Lung microvascular endothelial cell (primary cell): ENCODE results near the gene TM4SF20. TPM values are rescaled to one million over a fixed set of nuclear protein-coding genes. Genes with fewer than 3 reads are reported as not detected.
"Not testable (repeated sequence)": the region's sequence is repeated elsewhere in the genome, so short reads cannot be mapped to it uniquely, and the experiment has no call there.

Experiments
- DNase-seq, 2 donors: peaks; one replicate each; pipeline versions ENCODE4 v3.0.0 to v3.0.0-alpha.2; 2010; ENCODE audit warnings: low read depth in 2 of 2
- total RNA-seq: library from RNA; depleted of rRNA; stranded (reverse); fragments of >200 nt; gene quantifications from 2 replicates; pipeline ENCODE4 v1.2.1, GENCODE V29; 2014

The TM4SF20 gene
- total RNA-seq, 1 donor from 2014 or later: not detected

GRCh38 chr2:227367427-227367795 is 11.7 kb downstream of the TM4SF20 start:
- DNase-seq: no peak

GRCh38 chr2:227366769-227367426 is 12.2 kb downstream of the TM4SF20 start:
- DNase-seq: peak in 1 of 2 donors; percentile 72

DNA sequence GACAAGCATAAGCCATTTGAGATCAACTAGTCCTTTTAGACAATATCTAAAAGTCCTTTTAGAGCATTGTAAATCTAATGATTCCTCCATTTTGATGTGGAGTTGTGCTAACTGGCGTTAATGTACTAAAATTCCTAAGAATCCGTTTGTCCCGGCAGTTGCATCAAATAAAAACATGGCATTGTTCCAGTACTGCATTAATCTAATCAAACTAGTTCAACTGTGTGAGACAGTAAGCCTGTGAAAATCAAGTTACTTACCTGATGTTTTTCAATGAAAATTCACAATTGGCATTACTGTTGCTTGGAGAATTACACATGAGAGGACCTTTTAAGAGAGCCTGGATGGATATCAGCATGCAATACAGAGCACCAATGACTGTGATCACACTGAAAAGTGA is 13.3 kb downstream of the TM4SF20 start:
- no peak for DNase-seq

DNA sequence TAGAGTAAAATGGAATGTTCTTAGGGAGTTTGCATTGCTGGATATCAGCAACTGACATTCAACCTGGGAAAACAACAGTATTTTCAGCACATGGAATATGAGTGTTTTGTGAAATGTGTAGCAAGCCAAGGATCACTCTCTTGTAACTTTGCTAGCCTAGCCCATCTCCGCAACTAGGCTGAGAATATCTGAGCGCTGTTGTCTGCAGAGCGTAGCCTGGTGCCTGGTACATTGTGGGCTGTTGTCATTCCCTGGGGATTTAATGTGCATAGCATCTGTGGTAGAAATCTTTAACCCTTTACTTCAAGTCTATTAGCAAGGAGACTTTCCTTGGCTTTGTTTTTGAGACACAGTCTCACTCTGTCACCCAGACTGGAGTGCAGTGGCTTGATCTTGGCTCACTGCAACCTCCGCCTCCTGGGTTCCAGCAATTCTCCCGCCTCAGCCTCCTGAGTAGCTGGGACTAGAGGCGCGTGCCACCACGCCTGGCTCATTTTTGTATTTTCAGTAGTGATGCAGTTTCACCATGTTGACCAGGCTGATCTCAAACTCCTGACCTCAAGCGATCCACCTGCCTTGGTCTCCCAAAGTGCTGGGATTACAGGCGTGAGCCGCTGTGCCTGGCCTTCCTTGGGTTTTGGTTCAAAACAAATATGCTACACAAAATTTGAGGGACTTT is 14.4 kb downstream of the TM4SF20 start:
- not testable (repeated sequence) for DNase-seq

GRCh38 chr2:227363756-227364155 is 15.3 kb downstream of the TM4SF20 start:
- DNase-seq: no peak

DNA sequence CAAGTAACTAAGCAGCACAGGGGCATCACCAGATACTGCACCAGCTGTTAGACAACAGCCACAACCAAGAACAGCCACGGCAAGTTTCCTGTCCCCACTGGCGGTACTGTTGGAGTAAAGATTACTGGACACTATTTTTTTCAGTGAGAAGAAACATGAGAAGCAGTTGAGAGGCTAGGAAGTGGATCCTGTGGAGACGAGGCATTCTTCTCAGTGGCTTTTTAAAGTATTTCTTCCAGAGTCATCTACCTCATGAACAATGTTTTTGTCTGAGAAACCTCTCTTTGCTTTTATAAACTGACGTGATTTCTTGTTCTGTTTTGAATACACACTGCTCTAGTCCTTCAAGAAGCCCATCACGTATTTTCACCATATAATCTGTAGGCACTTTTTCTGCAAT is 18.8 kb downstream of the TM4SF20 start:
- DNase-seq: no peak

DNA sequence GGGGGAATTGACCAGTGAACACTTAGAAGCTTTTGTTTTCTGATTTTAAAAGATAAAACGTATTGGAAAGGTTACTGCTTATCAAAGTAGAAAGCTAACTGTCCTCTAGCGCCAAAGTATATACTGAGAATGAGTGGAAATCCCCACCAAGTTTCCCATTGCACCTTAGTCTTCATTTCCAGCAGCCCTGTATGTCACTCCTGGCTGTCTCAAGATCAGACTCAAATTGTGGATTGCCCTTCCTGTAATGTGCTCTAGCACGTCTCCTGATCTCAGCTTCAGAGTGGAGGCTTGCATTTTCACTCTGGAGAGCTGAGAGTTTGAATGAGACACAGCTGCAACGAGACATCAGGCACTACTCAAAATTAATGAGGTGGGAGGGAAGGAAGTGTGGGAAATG is 27.5 kb downstream of the TM4SF20 start:
- DNase-seq: no peak

GRCh38 chr2:227349989-227350612 is 29.0 kb downstream of the TM4SF20 start:
- DNase-seq: no peak

- DNase-seq: no peak
Observed at GRCh38 chr2:227348324-227348723, 30.8 kb downstream of the TM4SF20 start.

DNA sequence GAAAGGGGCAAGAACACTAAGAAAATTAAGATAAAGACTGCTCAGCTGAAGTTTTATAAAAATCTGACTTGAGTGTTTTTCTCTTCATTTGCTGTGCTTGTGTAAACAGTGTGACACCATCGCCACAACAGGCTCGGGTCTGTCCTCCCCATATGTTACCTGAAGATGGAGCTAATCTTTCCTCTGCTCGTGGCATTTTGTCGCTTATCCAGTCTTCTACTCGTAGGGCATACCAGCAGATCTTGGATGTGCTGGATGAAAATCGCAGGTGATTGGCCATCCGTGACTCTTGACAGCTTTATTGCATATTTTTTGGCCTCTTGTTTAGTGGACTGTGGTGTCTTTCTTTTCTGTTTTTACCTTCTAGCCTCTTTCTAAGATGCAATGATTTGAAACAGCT is 32.0 kb downstream of the TM4SF20 start:
- no peak for DNase-seq

DNA sequence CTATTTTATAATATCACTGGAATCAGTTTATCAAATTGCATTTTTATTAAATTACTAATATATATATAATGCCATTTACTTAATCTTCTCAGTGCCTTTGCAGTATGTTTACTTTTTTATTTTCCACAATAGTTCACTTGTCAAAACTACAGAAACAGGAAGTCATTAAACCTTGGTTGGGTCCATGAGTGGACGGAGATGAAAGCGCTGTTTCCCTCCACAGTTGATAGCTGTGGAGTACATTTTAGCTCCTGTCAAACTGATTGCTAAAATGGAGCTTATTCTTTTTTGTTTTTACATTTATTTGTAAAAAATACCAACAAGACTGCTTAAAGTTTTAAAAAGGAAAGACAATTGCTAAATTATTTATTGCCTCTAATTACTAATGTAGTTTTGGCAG is 34.9 kb downstream of the TM4SF20 start:
- DNase-seq: no peak

- DNase-seq: no peak
Observed at GRCh38 chr2:227341553-227341952, 37.6 kb downstream of the TM4SF20 start.

GRCh38 chr2:227340106-227340505 is 39.0 kb downstream of the TM4SF20 start:
- DNase-seq: no peak

- DNase-seq: no peak
Observed at GRCh38 chr2:227339098-227339599, 40.0 kb downstream of the TM4SF20 start.

- no peak for DNase-seq
Observed at GRCh38 chr2:227337442-227337841, 41.7 kb downstream of the TM4SF20 start.

DNA sequence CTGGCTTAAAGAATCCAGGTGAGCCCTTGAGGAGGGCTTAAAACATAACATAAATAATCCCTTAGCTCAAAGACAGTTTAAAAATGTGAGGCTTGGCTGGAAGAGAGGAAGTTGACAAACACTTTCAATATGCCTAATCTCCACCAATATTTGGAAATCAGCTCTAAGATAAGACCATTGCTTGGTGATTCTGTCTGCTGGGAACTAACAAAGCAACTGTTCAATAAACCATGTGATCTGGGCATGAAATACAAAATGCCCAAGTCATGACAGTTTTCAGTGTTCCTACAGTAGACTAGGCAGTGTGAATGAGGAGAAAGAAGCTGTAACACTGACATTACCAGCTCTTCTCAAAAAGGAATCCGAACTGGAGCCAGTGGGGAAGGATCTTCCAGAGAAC is 43.4 kb downstream of the TM4SF20 start:
- DNase-seq: no peak

GRCh38 chr2:227326783-227327182 is 52.3 kb downstream of the TM4SF20 start:
- DNase-seq: no peak

DNA sequence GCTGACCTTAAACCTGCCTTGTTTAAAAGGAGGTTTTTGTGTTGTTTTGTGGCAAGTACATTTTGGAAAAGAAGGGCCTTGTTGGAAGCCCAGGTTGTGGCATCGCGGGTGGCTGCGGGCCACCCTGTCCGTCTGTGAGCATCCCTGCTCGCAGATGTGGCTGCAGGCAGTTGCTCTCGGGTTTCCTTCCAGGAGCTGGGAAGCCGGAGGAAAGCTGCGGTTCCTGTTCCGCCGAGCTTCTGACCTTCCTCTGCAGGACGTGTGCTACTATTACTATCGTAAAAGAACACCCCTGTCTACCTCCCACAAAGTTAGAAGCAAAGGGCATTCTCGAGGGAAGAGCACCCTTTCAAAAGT is 53.3 kb downstream of the TM4SF20 start:
- peak; percentile 17 to 61 for DNase-seq

DNA sequence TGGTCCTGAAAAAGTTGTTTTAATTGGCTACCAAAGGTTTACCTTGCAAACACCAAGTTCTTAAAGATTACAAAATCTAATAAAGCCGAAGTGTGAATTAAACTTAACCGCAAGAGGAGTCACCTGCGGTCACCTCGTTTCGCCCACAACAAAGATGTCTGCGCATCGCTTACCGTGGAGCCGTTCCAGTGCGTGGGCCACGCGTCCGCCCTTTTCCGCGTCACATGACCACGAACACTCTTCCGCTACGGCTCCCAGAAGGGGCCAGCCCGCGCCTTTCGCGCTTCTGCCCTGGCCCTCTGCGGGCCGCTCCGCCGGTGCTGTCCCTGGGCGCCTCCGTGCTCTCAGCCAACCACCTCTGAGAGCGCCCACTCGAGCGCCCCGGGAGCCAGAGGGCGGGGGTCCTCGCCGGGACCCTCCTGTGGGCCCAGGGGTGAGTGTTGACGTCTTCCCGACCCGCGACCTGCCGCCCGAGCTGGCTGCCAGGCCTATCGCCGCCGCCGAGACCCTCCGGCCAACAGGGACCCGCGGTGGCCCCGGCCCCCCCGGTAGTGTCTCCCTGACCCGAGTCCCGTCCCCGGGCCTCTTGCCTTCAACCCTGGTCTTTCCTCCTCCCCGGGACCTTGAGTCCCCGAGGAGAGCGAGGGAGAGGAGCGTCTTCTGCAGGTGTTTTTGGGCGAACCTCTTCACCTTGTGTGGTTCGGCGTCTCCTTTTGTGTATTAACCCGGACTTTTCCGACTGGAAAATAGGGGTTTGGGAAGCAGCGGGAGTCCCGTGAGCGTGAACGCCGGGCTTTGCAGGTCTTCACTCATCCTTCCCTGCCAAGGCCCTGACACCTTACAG is 53.9 kb downstream of the TM4SF20 start, which contains the start of gene MFF:
MFF (plus strand) TSS at position 257 of the 844 bp plus-strand sequence. CDS start 5,415 bp downstream, outside the sequence.
- DNase-seq: peak; percentile 95 to 96

- no peak for DNase-seq
Observed at GRCh38 chr2:227324642-227324994, 54.5 kb downstream of the TM4SF20 start.

GRCh38 chr2:227323818-227324217 is 55.3 kb downstream of the TM4SF20 start:
- no peak for DNase-seq
